ENCODE measurements around the gene WAPL. TPM values are rescaled to one million over a fixed set of nuclear protein-coding genes. Genes with fewer than 3 reads are reported as not detected.

WAPL gene
- total RNA-seq, 1 donor from 2014 or later: 79.4 TPM

GRCh38 chr10:86437447-86437846 is 84.1 kb downstream of the WAPL start:
- TF ChIP-seq CTCF (IDR thresholded peaks at IDR 0.05): no peak
- TF ChIP-seq EZH2phosphoT487 (IDR thresholded peaks at IDR 0.05): no peak
- no peak for TF ChIP-seq EZH2 (IDR thresholded peaks at IDR 0.05)
- peaks cover 24% of the 10 kb centered on the region for H3K36me3 ChIP-seq

GRCh38 chr10:86436963-86437362 is 84.6 kb downstream of the WAPL start:
- Histone ChIP-seq H4K20me1 (ENCODE audit: low read depth) (no peaks in the 10 kb centered on the region), H2AFZ (replicated peaks) (no peak overlapping the region), H3K4me2 (no peak overlapping the region), H3F3A (ENCODE audit: low read depth) (peaks cover 10% of the 10 kb centered on the region), H3K9ac (no peak overlapping the region), H3K36me3 (peaks cover 24% of the 10 kb centered on the region), H3K27ac (no peak overlapping the region), H3K9me3 (ENCODE audit: low read depth) (no peaks in the 10 kb centered on the region), H3K79me2 (ENCODE audit: low read depth) (no peaks in the 10 kb centered on the region), H3K4me3 (no peak overlapping the region), H3K4me1 (no peaks in the 10 kb centered on the region), H3K27me3 (no peaks in the 10 kb centered on the region)
- H3K4me1 Mint-ChIP-seq: peaks cover 4% of the 10 kb centered on the region
- no peak overlapping the region for H3K27ac Mint-ChIP-seq
- H3K4me3 Mint-ChIP-seq: no peak overlapping the region
- H3K27me3 Mint-ChIP-seq (ENCODE audit: insufficient read depth, low read depth): no peaks in the 10 kb centered on the region
- TF ChIP-seq EZH2phosphoT487 (IDR thresholded peaks at IDR 0.05) (no peak), CTCF (IDR thresholded peaks at IDR 0.05) (no peak), EZH2 (IDR thresholded peaks at IDR 0.05) (no peak)
- H3K9me3 Mint-ChIP-seq: no peaks in the 10 kb centered on the region
- H3K36me3 Mint-ChIP-seq: peaks cover 32% of the 10 kb centered on the region
- no peak for DNase-seq (ENCODE audit: low spot score)

More at GRCh38 chr10:86437447-86437846, 84.1 kb downstream of the WAPL start:
- no peaks in the 10 kb centered on the region for H3K4me1 ChIP-seq
- H3K27me3 ChIP-seq: no peaks in the 10 kb centered on the region
- H3K9ac ChIP-seq: no peak overlapping the region
- no peaks in the 10 kb centered on the region for H3K79me2 ChIP-seq (ENCODE audit: low read depth)
- Mint-ChIP-seq H3K27me3 (ENCODE audit: insufficient read depth, low read depth) (no peaks in the 10 kb centered on the region), H3K36me3 (peaks cover 32% of the 10 kb centered on the region), H3K4me3 (no peak overlapping the region), H3K4me1 (peaks cover 4% of the 10 kb centered on the region), H3K9me3 (no peaks in the 10 kb centered on the region), H3K27ac (no peak overlapping the region)
- no peak for DNase-seq (ENCODE audit: low spot score)
- H4K20me1 ChIP-seq (ENCODE audit: low read depth): no peaks in the 10 kb centered on the region
- no peaks in the 10 kb centered on the region for H3K9me3 ChIP-seq (ENCODE audit: low read depth)
- H3K4me3 ChIP-seq: no peak overlapping the region
- no peak overlapping the region for H3K4me2 ChIP-seq
- H3F3A ChIP-seq (ENCODE audit: low read depth): peaks cover 10% of the 10 kb centered on the region
- H3K27ac ChIP-seq: no peak overlapping the region
- H2AFZ ChIP-seq (replicated peaks): no peak overlapping the region

GRCh38 chr10:86434656-86435055 is 86.9 kb downstream of the WAPL start:
- Histone ChIP-seq H3K9ac (no peak overlapping the region), H4K20me1 (ENCODE audit: low read depth) (no peaks in the 10 kb centered on the region), H3F3A (ENCODE audit: low read depth) (peaks cover 10% of the 10 kb centered on the region), H3K79me2 (ENCODE audit: low read depth) (no peaks in the 10 kb centered on the region), H3K27ac (no peak overlapping the region), H3K4me2 (no peak overlapping the region), H3K9me3 (ENCODE audit: low read depth) (no peaks in the 10 kb centered on the region), H3K4me3 (no peak overlapping the region), H2AFZ (replicated peaks) (no peak overlapping the region), H3K27me3 (no peaks in the 10 kb centered on the region), H3K36me3 (peaks cover 24% of the 10 kb centered on the region), H3K4me1 (no peaks in the 10 kb centered on the region)
- no peaks in the 10 kb centered on the region for H3K9me3 Mint-ChIP-seq
- no peak for DNase-seq (ENCODE audit: low spot score)
- H3K27ac Mint-ChIP-seq: no peak overlapping the region
- no peak overlapping the region for H3K4me3 Mint-ChIP-seq
- H3K27me3 Mint-ChIP-seq (ENCODE audit: insufficient read depth, low read depth): no peaks in the 10 kb centered on the region
- H3K4me1 Mint-ChIP-seq: no peaks in the 10 kb centered on the region
- TF ChIP-seq CTCF (IDR thresholded peaks at IDR 0.05) (no peak), EZH2 (IDR thresholded peaks at IDR 0.05) (no peak), EZH2phosphoT487 (IDR thresholded peaks at IDR 0.05) (no peak)
- H3K36me3 Mint-ChIP-seq: peaks cover 17% of the 10 kb centered on the region
